HepG2 (cell line): ENCODE measurements around the gene RSPH1. TPM values are rescaled to one million over a fixed set of nuclear protein-coding genes. Genes with fewer than 3 reads are reported as not detected.

Experiments
- ATAC-seq: fragments of 200-7000 bp; cut with Tn5 transposase; 3 replicates; pipeline ENCODE4 v1.9.1; 2020; ENCODE audit warnings: mild to moderate bottlenecking, moderate library complexity
- BruUV-seq: library from RNA; stranded (reverse); fragments of 400-500 nt; replicated peaks from 2 replicates; lab custom pipeline; 2021; lab: Mats Ljungman, UMichigan
- CTCF ChIA-PET: fragments of 300-600 bp; formaldehyde crosslinking; extraction: SDS; loops from one replicate; lab custom pipeline; 2021; ENCODE audit warnings: low total read pairs, inconsistent platforms, low intra/inter-chr PET ratio; lab: Yijun Ruan, JAX
- POLR2A ChIA-PET: fragments of 350-600 bp; sonication (Branson Sonifier 250); formaldehyde crosslinking; loops from one replicate; lab custom pipeline; 2020; ENCODE audit warnings: antibody characterized with exemption, inconsistent platforms; lab: Yijun Ruan, JAX
- DNase-seq: peaks from one replicate; pipeline ENCODE4 v3.0.0-alpha.2; 2015; ENCODE audit warnings: low spot score
- FAIRE-seq: peaks from 3 replicates; lab custom pipeline; 2011; peaks lifted over from hg19 to GRCh38; lab: Jason Lieb, UNC
- H2AFZ ChIP-seq: one replicate; pipeline ENCODE4 v1.6.1; 2011; ENCODE audit warnings: low read length, inconsistent platforms
- H3K27ac ChIP-seq: fragments of 300-600 bp; 3 replicates; pipeline ENCODE4 v1.8.0; 2011; ENCODE audit warnings: mixed run types, mild to moderate bottlenecking, mixed read lengths, low read length, inconsistent platforms; ENCODE audit not compliant: insufficient read depth; ENCODE audit errors: extremely low read length
- H3K27me3 ChIP-seq, 2 experiments: fragments of 200-600 bp in 1 of 2; 2 replicates in 1 of 2; 3 replicates in 1 of 2; pipeline versions ENCODE4 v1.6.0 to v1.8.0; 2011; ENCODE audit warnings: low read length in 2 of 2, mild to moderate bottlenecking in 2 of 2, moderate library complexity in 2 of 2, inconsistent platforms in 1 of 2; ENCODE audit not compliant: insufficient read depth in 2 of 2, control insufficient read depth in 1 of 2
- H3K36me3 ChIP-seq, 2 experiments: fragments of 200-600 bp in 1 of 2; replicated peaks in 1 of 2; 2 replicates in 1 of 2; 3 replicates in 1 of 2; pipeline versions ENCODE4 v1.5.1 to v1.8.0; 2011; ENCODE audit warnings: low read length in 2 of 2, inconsistent platforms in 1 of 2; ENCODE audit not compliant: insufficient read depth in 2 of 2, control insufficient read depth in 1 of 2
- H3K4me1 ChIP-seq: 2 replicates; pipeline ENCODE4 v1.5.1; 2012; ENCODE audit warnings: low read length, inconsistent platforms; ENCODE audit not compliant: insufficient read depth
- H3K4me2 ChIP-seq: 2 replicates; pipeline ENCODE4 v1.6.0; 2011; ENCODE audit warnings: low read depth, low read length, inconsistent platforms
- H3K4me3 ChIP-seq, 3 experiments: fragments of 200-600 bp in 1 of 3; sonication (generic), shearing (Covaris generic) in 1 of 3; replicated peaks in 1 of 3; 2 replicates each; pipeline ENCODE4 v1.5.1; 2011 to 2016; ENCODE audit warnings: low read length in 3 of 3, inconsistent platforms in 2 of 3, low read depth in 2 of 3, mild to moderate bottlenecking in 2 of 3, control low read depth in 1 of 3, mixed read lengths in 1 of 3; ENCODE audit not compliant: insufficient read depth in 1 of 3
- H3K79me2 ChIP-seq: one replicate; pipeline ENCODE4 v1.6.1; 2011; ENCODE audit warnings: low read length, inconsistent platforms; ENCODE audit not compliant: insufficient read depth
- H3K9ac ChIP-seq: 2 replicates; pipeline ENCODE4 v1.6.0; 2011; ENCODE audit warnings: mild to moderate bottlenecking, low read depth, low read length, inconsistent platforms; ENCODE audit not compliant: insufficient read depth
- H3K9me3 ChIP-seq: 2 replicates; pipeline ENCODE4 v1.5.1; 2012; ENCODE audit warnings: mild to moderate bottlenecking, low read length
- H4K20me1 ChIP-seq: 2 replicates; pipeline ENCODE4 v1.6.0; 2011; ENCODE audit warnings: inconsistent platforms, mild to moderate bottlenecking, low read length, moderate library complexity; ENCODE audit not compliant: insufficient read depth
- ATF7-NPFF ChIP-seq: sonication (generic); formaldehyde crosslinking; IDR thresholded peaks from 2 replicates; pipeline ENCODE4 v1.8.1; 2023; ENCODE audit warnings: mild to moderate bottlenecking, low read depth, missing genetic modification reagents, moderate library complexity
- CEBPG ChIP-seq: IDR thresholded peaks from 2 replicates; pipeline ENCODE4 v1.6.1; 2016
- FOXM1 ChIP-seq: sonication (generic); formaldehyde crosslinking; IDR thresholded peaks from 2 replicates; pipeline ENCODE4 v1.5.0; 2020; ENCODE audit warnings: missing genetic modification reagents
- GPN1 ChIP-seq: sonication (generic); formaldehyde crosslinking; IDR thresholded peaks from 2 replicates; pipeline ENCODE4 v1.5.1; 2020; ENCODE audit warnings: missing genetic modification reagents, borderline replicate concordance
- HNRNPK ChIP-seq: fragments of 200-400 bp; formaldehyde crosslinking; IDR thresholded peaks from 2 replicates; pipeline ENCODE4 v1.6.1; 2018; ENCODE audit warnings: low read length, low read depth, moderate library complexity, mild to moderate bottlenecking; ENCODE audit not compliant: poor library complexity, severe bottlenecking
- MEIS2 ChIP-seq: sonication (generic); formaldehyde crosslinking; IDR thresholded peaks from 2 replicates; pipeline ENCODE4 v1.9.0; 2021; ENCODE audit warnings: mild to moderate bottlenecking, missing genetic modification reagents
- ZNF441 ChIP-seq: sonication (generic); formaldehyde crosslinking; IDR thresholded peaks from 2 replicates; pipeline ENCODE4 v1.7.0; 2021; ENCODE audit warnings: missing genetic modification reagents, borderline replicate concordance
- WGBS: methylation state at CpG from one replicate; pipeline ENCODE4 v1.1.6; 2017; ENCODE audit warnings: low lambda C conversion rate; 5-methylcytosine and 5-hydroxymethylcytosine counted together
- in situ Hi-C: cut with HindIII; loops from 2 replicates; pipeline ENCODE4 v1.10.0; 2017; ENCODE audit warnings: low pct_unique_long_range_greater_than_20kb; ENCODE audit not compliant: extremely low pct_ligation_motif_present
- intact Hi-C: fragments of 100-400 bp; cut with micrococcal nuclease; formaldehyde crosslinking; loops from one replicate; pipeline ENCODE4 v1.10.0; 2022; ENCODE audit not compliant: unreplicated experiment
- polyA plus RNA-seq, 8 experiments: library from polyadenylated mRNA; depleted of rRNA in 3 of 8; stranded (reverse) in 7 of 8; unstranded in 1 of 8; fragments of >200 nt; fragmentation: Illumina TruSeq in 4 of 8; extraction: Trizol in 4 of 8; gene quantifications; 2 replicates each; pipeline versions ENCODE4 v1.2.1 to v1.2.3, GENCODE V29; 2011 to 2016; ENCODE audit warnings: low read depth in 4 of 8, missing spikeins in 1 of 8, mixed read lengths in 1 of 8; ENCODE audit not compliant: insufficient read depth in 1 of 8
- total RNA-seq, 5 experiments: library from RNA; depleted of rRNA; stranded (reverse); fragments of >200 nt; fragmentation: Illumina TruSeq; extraction: Trizol; gene quantifications; 2 replicates each; pipeline ENCODE4 v1.2.3, GENCODE V29; 2016; ENCODE audit warnings: low read depth in 1 of 5
- TF ChIP-seq, protein P1 (sequence below), 2 experiments: fragments of 450-650 bp in 1 of 2; sonication (generic) in 1 of 2; formaldehyde crosslinking; IDR thresholded peaks; 2 replicates each; pipeline versions ENCODE4 v1.5.0 to v1.8.0; 2020 to 2022; ENCODE audit warnings: mild to moderate bottlenecking in 1 of 2, missing genetic modification reagents in 1 of 2
- TF ChIP-seq, protein P2 (sequence below): sonication (generic); formaldehyde crosslinking; IDR thresholded peaks from 2 replicates; pipeline ENCODE4 v1.9.0; 2021; ENCODE audit warnings: mild to moderate bottlenecking, missing genetic modification reagents

The RSPH1 gene
- total and polyA plus RNA-seq, 2 of the 13 experiments (the other 11 are each of a cell fraction or from before 2014, with no cell fraction given), result not detected

DNA sequence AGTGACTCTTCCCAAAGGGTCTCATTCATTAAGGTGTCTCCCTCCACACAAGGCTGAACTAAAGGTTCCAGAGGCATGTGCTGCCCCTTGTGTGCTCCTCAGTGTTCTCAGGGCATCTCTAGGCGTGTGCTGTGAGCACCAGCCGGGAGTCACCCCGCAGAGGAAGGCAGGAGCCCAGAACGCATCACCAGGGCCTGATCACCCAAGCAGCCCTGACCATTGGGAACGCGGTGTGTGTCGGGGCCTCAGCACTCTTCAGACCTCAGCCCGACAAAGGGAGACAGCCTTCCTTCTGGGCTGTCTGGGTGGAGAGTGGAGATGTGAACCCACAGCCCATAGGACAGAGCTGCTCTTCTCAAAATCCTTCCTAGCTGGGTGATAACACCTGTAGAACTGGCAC is 26.7 kb upstream of the RSPH1 start:
- Histone ChIP-seq H3K27ac (no peak overlapping the region), H3K4me2 (no peak overlapping the region), H4K20me1 (no peaks in the 10 kb centered on the region), H3K4me1 (peaks cover 34% of the 10 kb centered on the region), H3K79me2 (no peaks in the 10 kb centered on the region), H3K36me3 (no peaks in the 10 kb centered on the region), H3K4me3 (no peak overlapping the region), H3K9me3 (no peaks in the 10 kb centered on the region), H3K9ac (no peak overlapping the region), H3K27me3 (peaks cover 2 to 8% of the 10 kb centered on the region in 2 experiments; a peak in 2 of 5 replicates), H2AFZ (no peak overlapping the region)
- TF ChIP-seq MEIS2 (CRISPR knock-in tag), result no peak
- no peak for TF ChIP-seq ATF7-NPFF (CRISPR knock-in tag)
- TF ChIP-seq FOXM1 (CRISPR knock-in tag), result no peak
- no peak for TF ChIP-seq ZNF441 (CRISPR knock-in tag)
- TF ChIP-seq, protein P1, sequence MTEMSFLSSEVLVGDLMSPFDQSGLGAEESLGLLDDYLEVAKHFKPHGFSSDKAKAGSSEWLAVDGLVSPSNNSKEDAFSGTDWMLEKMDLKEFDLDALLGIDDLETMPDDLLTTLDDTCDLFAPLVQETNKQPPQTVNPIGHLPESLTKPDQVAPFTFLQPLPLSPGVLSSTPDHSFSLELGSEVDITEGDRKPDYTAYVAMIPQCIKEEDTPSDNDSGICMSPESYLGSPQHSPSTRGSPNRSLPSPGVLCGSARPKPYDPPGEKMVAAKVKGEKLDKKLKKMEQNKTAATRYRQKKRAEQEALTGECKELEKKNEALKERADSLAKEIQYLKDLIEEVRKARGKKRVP (CRISPR knock-in tag; IDR thresholded peaks at IDR 0.05), result no peak
- TF ChIP-seq, protein P2, sequence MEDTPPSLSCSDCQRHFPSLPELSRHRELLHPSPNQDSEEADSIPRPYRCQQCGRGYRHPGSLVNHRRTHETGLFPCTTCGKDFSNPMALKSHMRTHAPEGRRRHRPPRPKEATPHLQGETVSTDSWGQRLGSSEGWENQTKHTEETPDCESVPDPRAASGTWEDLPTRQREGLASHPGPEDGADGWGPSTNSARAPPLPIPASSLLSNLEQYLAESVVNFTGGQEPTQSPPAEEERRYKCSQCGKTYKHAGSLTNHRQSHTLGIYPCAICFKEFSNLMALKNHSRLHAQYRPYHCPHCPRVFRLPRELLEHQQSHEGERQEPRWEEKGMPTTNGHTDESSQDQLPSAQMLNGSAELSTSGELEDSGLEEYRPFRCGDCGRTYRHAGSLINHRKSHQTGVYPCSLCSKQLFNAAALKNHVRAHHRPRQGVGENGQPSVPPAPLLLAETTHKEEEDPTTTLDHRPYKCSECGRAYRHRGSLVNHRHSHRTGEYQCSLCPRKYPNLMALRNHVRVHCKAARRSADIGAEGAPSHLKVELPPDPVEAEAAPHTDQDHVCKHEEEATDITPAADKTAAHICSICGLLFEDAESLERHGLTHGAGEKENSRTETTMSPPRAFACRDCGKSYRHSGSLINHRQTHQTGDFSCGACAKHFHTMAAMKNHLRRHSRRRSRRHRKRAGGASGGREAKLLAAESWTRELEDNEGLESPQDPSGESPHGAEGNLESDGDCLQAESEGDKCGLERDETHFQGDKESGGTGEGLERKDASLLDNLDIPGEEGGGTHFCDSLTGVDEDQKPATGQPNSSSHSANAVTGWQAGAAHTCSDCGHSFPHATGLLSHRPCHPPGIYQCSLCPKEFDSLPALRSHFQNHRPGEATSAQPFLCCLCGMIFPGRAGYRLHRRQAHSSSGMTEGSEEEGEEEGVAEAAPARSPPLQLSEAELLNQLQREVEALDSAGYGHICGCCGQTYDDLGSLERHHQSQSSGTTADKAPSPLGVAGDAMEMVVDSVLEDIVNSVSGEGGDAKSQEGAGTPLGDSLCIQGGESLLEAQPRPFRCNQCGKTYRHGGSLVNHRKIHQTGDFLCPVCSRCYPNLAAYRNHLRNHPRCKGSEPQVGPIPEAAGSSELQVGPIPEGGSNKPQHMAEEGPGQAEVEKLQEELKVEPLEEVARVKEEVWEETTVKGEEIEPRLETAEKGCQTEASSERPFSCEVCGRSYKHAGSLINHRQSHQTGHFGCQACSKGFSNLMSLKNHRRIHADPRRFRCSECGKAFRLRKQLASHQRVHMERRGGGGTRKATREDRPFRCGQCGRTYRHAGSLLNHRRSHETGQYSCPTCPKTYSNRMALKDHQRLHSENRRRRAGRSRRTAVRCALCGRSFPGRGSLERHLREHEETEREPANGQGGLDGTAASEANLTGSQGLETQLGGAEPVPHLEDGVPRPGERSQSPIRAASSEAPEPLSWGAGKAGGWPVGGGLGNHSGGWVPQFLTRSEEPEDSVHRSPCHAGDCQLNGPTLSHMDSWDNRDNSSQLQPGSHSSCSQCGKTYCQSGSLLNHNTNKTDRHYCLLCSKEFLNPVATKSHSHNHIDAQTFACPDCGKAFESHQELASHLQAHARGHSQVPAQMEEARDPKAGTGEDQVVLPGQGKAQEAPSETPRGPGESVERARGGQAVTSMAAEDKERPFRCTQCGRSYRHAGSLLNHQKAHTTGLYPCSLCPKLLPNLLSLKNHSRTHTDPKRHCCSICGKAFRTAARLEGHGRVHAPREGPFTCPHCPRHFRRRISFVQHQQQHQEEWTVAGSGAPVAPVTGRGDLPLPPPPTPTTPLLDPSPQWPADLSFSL (CRISPR knock-in tag), result no peak
- no peak for TF ChIP-seq GPN1 (CRISPR knock-in tag)
- no peak for TF ChIP-seq HNRNPK
- no peak for TF ChIP-seq CEBPG
- 50% methylated on average over 2 of the region's 8 CpGs for WGBS
- intact Hi-C loops (no loop called here), in situ Hi-C loops (no loop called here)
- DNase-seq (no peak), ATAC-seq (no peak), FAIRE-seq (no peak)
- no TSS peak for BruUV-seq
- POLR2A ChIA-PET, result no interaction called here
- CTCF ChIA-PET, result no interaction called here
